GOT3 (cell line): ENCODE results near the gene TMC2.

Experiments used
- DNase-seq: peaks from one replicate; lab custom pipeline; 2025; ENCODE audit warnings: mixed read lengths; lab: John Stamatoyannopoulos, UW

Gene TMC2

DNA sequence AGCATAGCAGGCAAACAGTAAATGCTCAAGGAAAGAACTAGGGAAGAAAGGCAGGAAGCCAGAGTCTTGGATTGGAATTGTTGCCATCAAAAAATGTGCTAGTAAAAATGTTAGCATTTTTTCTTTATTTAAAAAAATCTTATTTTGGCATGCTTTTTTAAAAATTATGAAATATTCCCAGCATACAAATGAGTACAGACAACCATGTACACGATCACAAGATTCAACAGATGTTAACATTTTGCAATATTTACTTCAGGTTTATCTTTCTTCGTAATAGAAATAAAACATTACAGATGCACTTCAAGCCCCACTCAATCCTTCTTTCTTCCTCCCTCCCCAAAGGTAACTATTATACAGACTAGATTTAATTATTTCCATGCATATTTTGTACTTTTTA, 88.7 kb downstream of the TMC2 start:
- no peak for DNase-seq

- DNase-seq = no peak
Observed at GRCh38 chr20:2626853-2627541, 90.6 kb downstream of the TMC2 start.

GRCh38 chr20:2631228-2631627, 94.9 kb downstream of the TMC2 start:
- DNase-seq = no peak

DNA sequence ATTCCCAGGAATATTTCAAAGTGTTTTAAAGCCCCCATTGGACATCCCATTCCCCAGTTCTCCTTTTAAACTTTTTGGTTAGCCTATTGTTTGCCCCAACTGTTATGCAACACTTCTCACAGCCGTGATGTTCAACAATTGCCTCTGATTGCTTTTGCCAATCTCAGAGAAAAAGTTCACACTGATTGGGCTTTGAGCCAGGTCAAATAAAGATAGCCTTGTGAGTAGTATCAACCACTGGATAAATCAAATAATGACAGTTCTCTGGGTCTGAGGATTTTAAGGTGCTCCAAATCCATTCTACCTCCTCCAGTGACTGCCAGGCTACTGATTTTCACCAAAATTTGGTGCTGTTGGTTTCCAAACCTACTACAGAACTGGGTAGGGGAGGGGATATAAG, 97.0 kb downstream of the TMC2 start:
- DNase-seq = no peak

DNA sequence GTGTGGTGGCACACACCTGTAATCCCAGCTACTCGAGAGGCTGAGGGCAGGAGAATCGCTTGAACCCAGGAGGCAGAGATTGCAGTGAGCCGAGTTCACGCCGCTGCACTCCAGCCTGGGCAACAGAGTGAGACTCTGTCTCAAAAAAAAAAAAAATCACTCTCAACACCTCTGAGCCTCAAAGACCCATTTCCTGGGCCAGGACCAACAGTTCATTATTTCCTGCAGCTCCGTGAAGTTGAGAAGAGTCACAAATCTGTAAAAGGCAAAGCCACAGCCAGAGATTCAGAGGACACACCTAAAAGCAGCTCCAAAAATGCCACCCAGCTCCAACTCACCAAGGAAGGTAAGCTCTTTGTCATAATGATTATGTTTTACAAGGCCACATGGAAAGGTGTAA, 100.9 kb downstream of the TMC2 start:
- no peak for DNase-seq

GRCh38 chr20:2640260-2640659, 103.9 kb downstream of the TMC2 start:
- DNase-seq = no peak

DNA sequence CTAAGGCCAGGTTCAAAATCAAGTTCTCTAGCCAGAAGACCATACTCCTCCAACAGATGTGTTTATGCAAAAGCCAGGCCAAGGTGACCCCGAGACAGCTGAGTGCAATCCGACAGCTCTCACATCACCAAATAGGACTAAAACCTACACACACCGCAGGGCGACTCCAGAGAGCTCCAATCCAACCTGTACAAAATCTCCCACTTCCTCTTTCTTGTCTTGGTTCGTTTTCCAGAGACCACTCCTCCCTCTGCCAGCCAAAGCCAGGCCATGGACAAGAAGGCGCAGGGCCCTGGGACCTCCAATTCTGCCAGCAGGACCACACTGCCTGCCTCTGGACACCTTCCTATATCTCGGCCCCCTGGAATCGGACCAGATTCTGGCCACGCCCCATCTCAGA, 104.5 kb downstream of the TMC2 start:
- DNase-seq = no peak

DNA sequence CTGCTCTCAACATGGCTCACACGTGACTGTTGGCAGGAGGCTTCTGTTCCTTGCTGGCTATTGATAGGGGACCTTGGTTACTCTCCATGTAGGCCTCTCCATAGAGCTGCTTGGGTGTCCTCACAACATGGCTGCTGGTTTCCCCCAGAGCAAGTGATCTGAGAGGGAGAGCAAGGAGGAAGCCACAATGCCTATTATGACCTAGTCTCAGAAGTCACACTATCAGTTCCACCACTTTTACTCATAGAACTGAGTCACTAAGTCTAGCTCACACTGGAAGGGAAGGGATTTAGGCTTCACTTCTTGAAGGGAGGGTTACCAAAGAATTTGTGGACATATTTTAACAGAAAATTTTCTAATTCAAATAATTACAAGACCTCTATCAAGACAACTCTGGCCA, 107.3 kb downstream of the TMC2 start:
- DNase-seq = no peak

GRCh38 chr20:2651772-2652723, 115.7 kb downstream of the TMC2 start, which contains the start of gene NOP56:
TSS of gene NOP56 (plus strand) at chr20:2652632. CDS start at chr20:2652661, 29 bp downstream.
- peak; percentile 90 for DNase-seq

- no peak for DNase-seq
Observed at GRCh38 chr20:2652724-2653555, 116.6 kb downstream of the TMC2 start.

- no peak for DNase-seq
Observed at GRCh38 chr20:2653556-2654383, 117.4 kb downstream of the TMC2 start.

DNA sequence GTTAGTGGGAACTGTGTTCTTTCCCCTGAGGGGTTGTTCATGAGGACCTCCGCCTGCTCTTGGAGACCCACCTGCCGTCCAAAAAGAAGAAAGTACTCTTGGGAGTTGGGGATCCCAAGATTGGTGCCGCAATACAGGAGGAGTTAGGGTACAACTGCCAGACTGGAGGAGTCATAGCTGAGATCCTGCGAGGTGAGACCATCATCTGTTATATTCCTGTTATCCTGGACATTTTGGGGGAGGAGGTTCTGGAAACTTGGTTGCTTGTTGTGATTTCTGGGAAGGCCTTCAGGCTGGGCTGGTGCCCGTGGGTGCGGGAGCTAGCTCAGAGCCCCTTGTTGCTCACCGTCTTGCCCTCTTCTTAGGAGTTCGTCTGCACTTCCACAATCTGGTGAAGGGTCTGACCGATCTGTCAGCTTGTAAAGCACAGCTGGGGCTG, 118.0 kb downstream of the TMC2 start:
- DNase-seq = no peak

DNA sequence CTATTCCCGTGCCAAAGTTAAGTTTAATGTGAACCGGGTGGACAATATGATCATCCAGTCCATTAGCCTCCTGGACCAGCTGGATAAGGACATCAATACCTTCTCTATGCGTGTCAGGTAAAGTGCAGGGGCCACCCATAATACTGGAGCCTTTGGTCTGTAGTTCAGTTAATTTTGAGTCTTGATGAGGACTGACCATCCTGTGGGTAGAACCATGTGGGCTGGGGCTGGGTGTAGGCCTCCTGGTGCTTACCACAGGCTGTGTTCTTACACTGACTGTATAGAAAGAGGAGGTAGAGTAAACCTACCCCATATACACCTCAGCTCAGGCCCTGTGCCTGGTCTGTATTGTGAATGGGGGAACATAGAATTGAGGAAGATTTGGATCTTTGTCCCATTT, 118.5 kb downstream of the TMC2 start:
- no peak for DNase-seq

DNA sequence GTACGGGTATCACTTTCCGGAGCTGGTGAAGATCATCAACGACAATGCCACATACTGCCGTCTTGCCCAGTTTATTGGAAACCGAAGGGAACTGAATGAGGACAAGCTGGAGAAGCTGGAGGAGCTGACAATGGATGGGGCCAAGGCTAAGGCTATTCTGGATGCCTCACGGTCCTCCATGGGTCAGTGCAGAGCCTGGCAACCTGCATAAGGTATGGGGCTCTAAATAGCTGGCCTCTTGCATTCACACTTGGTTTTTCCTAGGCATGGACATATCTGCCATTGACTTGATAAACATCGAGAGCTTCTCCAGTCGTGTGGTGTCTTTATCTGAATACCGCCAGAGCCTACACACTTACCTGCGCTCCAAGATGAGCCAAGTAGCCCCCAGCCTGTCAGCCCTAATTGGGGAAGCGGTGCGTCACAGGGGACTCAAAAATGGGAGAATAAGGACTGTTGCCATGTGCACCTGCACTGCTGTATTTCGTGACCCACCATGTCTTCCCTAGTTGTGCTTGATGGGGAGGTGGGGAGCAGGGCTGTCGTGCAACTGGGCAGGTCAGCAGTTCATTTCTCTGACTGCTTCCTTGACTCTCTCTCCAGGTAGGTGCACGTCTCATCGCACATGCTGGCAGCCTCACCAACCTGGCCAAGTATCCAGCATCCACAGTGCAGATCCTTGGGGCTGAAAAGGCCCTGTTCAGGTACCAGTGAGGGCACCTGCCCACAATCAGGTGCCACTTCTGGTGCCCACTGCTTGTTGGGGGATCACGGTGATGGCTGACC, 119.2 kb downstream of the TMC2 start:
- no peak for DNase-seq

GRCh38 chr20:2656471-2657117, 120.2 kb downstream of the TMC2 start:
- DNase-seq = no peak

DNA sequence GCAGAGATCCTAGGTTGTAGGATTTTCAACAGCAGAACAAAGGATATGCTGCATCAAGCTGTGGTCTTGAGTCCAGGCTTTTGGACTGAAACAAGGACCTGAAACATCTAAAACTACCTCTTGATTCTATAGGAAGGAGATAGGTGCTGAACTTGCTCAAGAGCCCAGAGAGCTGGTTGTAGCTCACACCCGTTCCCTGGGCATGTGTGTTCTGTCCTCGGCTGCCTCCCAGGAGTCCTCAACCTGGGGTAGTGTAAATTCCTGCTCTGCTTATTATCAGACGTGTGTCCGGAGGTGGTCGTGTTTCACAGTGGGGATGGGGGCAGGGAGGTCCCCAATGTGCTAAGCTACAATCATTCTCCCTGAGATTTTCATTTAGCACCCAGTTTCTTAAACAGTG, 120.9 kb downstream of the TMC2 start:
- DNase-seq = no peak

DNA sequence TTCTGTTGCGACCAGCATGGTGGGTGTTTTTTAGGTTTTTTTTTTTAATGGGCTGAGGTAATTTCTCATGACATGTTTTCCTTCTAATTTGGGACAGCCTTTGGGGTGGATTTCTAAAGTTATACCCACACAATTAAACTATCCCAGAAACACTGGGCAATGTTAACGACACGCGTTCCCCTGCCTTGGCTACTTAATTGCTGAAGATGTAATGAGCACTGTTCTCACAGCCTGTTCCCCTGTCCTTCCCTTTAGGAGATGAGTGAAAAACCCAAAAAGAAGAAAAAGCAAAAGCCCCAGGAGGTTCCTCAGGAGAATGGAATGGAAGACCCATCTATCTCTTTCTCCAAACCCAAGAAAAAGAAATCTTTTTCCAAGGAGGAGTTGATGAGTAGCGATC, 121.3 kb downstream of the TMC2 start:
- no peak for DNase-seq

DNA sequence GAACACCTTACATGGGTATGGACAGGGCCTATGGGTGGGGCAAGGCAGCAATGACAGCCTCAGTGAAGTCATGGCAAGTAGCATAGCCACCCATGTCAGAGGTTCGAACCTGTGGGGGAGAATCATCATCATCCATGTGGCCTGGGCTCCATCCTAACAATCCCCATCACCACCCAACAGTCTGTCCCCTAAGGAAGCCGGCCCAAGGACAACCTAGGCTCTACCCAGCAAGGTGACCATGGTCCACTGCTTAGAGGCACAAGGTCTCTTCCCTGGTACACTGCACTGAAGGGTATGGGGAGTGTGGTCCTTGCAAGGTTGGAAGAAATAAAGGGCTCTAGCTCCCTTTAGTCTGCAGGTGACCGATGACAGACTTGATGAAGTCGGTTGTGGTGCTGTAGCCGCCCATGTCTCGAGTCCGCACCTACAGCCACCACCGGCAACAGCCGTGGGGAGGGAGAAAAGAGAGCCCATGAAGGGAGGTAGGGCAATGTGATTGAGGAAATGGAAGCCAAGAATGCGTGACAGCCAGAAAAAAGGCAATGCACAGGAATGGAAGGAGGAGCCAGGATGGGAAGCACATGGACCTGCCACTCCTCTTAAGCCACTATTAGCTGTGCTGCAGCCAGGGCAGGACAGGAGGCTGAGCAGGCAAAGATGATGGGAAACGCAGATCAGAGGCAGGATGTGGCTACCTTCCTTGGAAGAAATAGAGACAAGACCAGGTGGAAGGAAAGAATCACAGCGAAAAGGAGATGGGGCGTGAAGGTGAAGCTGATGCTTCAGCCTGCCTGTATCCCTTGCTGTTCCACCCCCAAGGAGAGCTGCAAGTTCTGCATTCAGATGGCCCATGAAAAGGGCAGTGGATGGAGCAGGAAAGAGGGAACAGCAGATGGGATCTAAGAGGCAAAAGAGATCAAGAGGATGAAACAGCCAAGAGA, 122.3 kb downstream of the TMC2 start:
- no peak for DNase-seq

GRCh38 chr20:2659547-2659946, 123.2 kb downstream of the TMC2 start:
- DNase-seq = no peak
